Keratinocyte (primary cell): ENCODE measurements around the gene PRRT3.

Source experiments
- EZH2 ChIP-seq: IDR thresholded peaks from one replicate; pipeline ENCODE4 v1.6.1; 2012; ENCODE audit warnings: inconsistent platforms, mild to moderate bottlenecking, low read length, moderate library complexity
- TF ChIP-seq, protein P1 (sequence below), 3 experiments: IDR thresholded peaks in 1 of 3; conservative IDR thresholded peaks in 1 of 3; optimal IDR thresholded peaks in 1 of 3; 2 replicates in 2 of 3; 3 replicates in 1 of 3; pipeline versions ENCODE3 to v1.5.1; 2011; ENCODE audit warnings: low read length in 3 of 3, mild to moderate bottlenecking in 3 of 3, moderate library complexity in 2 of 3, control low read depth in 1 of 3, inconsistent platforms in 1 of 3; ENCODE audit not compliant: insufficient read depth in 2 of 3; ENCODE audit errors: extremely low read depth in 1 of 3

DNA sequence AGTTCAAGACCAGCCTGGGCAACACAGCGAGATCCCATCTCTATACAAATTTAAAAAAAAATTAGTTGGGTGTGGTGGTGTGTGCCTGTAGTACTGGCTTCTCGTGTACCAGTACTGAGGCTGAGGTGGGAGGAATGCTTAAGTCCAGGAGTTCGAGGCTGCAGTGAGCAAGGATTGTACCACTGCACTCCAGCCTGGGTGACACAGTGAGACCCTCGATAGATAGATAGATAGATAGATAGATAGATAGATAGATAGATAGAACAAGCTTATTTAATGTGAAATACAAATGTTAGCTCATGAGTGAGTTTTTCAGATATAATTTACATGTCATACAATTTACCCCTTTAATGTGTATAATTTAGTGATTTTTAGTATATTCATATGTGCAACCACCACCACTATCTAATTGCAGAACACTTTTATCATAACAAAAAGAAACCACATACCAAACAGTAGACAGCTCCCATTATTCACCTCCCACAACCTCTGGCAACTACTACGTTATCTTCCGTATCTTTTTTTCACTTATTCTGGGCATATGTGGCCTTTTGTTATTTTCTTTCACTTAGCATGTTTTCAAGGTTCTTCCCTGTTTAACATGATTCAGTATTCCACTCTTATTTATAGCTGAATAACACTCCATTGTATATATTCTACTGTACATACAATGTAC lies 13.1 kb upstream of the PRRT3 start:
- TF ChIP-seq, protein P1, sequence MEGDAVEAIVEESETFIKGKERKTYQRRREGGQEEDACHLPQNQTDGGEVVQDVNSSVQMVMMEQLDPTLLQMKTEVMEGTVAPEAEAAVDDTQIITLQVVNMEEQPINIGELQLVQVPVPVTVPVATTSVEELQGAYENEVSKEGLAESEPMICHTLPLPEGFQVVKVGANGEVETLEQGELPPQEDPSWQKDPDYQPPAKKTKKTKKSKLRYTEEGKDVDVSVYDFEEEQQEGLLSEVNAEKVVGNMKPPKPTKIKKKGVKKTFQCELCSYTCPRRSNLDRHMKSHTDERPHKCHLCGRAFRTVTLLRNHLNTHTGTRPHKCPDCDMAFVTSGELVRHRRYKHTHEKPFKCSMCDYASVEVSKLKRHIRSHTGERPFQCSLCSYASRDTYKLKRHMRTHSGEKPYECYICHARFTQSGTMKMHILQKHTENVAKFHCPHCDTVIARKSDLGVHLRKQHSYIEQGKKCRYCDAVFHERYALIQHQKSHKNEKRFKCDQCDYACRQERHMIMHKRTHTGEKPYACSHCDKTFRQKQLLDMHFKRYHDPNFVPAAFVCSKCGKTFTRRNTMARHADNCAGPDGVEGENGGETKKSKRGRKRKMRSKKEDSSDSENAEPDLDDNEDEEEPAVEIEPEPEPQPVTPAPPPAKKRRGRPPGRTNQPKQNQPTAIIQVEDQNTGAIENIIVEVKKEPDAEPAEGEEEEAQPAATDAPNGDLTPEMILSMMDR (optimal IDR thresholded peaks at IDR 0.05 in 1 of 3, IDR thresholded peaks at IDR 0.05 in 1 of 3, conservative IDR thresholded peaks at IDR 0.05 in 1 of 3; ENCODE audit: extremely low read depth in 1 of 3, insufficient read depth in 2 of 3, low read length in 3 of 3): no peak
- no peak for TF ChIP-seq EZH2
